ENCODE results near the gene TACR1.

The TACR1 gene

GRCh38 chr2:75047992-75048625 lies 151.2 kb downstream of the TACR1 start:
- DNase-seq, result no peak

GRCh38 chr2:75047189-75047991 lies 151.9 kb downstream of the TACR1 start:
- DNase-seq, result no peak

DNA sequence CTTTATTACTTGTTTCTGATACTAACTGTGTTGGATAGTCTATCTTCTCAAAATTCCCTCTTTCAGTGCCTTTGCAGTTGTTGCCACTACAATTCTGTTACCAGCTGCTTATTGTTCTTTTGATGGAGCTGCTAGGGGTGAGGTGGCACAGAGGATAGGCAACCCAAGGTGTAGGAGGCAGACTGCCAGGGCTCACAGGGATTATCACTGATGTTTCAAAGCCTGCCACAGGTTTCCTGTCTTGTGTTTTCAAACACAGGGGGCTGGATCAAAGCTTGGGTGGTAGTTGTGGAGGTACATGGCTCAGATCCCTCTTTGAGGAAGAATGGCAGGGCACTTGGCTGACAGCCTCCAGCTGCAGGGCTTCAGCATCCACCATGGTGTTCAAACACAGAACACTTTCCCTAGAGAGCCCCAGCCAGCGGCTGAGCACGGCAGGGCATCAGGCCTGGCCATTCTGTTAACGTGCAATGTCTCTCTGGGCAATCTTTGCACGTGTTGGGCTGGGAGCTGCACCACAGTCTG lies 153.7 kb downstream of the TACR1 start:
- DNase-seq, result no peak

DNA sequence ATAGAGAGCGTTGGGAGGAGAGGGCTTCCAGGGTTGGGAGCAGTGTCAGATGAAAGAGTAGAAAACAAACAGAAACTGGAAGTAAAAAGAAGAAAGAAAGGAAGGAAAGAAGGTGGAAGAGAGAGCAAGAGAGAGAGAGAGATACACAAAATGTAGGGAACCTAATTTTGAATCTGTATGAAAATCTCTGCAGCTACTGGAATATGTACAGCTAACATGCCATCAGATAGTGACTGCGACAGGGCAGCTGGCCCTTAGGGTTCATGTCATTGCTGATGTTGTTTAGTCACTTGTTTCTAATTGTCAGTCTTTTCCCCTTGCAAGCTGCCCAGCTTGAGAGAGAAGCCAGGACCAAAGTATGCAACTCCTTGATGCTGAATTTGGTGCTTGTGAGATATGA lies 155.0 kb downstream of the TACR1 start:
- DNase-seq, result no peak

- DNase-seq, result no peak
These were observed 156.5 kb downstream of the TACR1 start for GRCh38 chr2:75042823-75043222.

GRCh38 chr2:75041731-75042600 lies 157.4 kb downstream of the TACR1 start:
- DNase-seq, result no peak

DNA sequence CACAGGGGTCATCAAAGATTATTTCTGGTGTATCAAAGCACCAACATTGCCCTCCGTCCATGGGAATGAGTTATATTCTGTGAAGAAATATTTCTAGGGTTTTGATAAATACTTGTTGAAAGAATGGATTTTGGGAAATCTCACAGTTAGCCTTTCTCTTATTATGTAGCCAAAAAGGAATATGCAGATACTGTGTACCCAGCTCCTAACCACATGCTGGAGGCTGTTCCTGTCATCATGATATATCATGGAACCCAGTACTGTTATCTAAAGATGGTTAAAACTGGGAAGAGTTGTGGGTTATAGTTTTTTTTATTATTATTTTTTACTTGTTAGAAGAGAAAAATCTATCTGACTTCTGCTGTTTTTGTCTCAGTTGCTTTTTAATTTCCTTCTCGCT lies 158.1 kb downstream of the TACR1 start:
- no peak for DNase-seq

DNA sequence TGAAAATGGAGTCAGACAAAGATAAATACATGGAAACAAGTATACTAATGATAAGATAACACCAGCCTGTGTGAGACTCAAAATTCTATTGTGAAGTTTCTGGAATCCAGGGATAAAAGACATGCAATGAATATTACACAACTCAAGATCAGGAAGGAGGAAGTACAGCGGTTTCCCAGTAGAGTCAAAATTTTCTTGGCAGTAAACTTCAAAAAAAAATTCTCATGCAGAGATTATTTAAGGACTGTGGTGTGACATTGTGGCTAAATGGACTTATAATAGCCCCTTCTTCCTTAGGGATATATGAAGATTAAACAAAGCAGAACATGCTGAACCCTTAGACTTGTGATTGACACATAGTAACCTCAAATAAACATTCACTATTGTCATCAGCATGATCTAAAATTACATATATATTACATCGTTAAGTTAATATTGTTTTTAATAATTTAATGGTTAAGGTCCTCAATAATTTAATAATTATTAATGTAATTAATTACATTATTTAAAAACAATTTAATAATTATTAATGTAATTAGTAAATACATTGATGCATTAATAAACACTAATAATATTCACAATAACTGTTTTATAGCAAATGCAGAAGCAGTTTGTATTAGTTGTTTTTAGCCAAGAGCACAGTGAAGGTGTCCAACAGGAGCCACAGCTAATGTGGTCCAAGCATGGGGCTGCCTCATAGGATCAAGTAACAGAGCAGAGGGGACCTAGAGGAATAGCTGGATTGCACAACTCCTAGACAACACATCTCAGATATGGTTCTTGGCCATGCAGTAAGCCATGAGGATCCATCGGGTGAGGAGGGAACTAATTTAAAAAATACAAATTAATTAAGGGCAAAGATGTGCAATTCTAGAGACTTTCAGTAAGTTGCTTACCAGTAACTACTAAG lies 163.6 kb downstream of the TACR1 start:
- DNase-seq, result no peak

GRCh38 chr2:75033516-75033915 lies 165.8 kb downstream of the TACR1 start:
- no peak for DNase-seq

DNA sequence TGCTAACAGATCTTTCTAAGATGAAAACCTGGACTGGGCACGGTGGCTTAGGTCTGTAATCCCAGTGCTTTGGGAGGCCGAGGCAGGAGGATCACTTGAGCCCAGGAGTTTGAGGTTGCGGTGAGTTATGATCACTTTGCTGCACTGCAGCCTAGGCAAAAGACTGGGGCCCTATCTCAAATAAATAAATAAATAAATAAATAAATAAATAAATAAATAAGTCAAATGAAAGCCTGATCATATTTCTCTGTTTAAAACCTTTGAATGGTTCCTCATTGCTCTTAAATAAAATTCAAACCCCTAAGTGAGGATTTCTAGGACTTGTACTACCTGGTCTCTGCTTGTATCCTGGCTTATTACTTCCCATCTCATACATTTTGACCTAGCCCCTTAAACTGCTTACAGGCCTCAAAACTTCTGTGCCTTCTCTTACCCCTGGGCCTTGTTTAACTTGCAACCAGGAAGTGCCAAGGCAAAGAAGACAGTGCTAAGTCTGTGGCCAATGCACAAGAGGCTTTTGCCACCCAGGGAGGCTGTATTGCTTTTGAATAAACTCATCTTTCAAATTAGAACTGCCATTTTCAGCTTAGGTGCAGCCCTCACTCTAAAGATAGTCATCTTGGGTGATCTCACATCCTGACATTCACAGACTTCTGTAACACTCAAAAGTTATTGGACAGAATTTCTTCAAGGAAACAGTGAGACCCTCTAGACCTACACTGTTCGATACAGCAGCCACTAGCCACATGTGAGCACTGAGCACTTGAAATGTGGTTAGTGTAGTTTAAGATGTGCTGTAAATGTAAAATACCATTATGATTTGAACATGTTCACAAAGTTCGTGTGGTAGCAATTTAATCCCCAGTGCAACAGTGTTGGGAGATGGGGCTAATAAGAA lies 167.2 kb downstream of the TACR1 start:
- DNase-seq, result no peak

- no peak for DNase-seq
These were observed 168.1 kb downstream of the TACR1 start for GRCh38 chr2:75031171-75031570.

GRCh38 chr2:75030218-75031009 lies 168.9 kb downstream of the TACR1 start:
- DNase-seq, result no peak

DNA sequence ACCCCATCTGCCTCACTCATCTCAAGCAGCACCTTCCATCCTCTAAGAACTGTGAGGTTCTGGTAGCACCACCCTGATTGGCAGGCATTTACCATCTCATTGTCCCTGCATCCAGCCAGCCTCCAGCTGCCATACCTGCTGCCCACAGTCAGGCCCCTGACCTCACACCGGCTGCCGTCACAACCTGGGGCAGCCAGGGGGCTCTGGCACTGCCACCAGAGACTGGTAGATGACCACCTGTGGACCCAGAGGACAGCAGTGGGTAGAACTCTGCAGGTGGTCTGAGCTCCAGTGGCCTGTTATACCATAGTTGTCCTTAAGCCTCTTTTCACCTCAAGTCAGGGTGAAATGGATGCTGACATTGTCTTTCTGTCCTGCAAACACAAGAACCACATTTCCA lies 171.4 kb downstream of the TACR1 start:
- no peak for DNase-seq

DNA sequence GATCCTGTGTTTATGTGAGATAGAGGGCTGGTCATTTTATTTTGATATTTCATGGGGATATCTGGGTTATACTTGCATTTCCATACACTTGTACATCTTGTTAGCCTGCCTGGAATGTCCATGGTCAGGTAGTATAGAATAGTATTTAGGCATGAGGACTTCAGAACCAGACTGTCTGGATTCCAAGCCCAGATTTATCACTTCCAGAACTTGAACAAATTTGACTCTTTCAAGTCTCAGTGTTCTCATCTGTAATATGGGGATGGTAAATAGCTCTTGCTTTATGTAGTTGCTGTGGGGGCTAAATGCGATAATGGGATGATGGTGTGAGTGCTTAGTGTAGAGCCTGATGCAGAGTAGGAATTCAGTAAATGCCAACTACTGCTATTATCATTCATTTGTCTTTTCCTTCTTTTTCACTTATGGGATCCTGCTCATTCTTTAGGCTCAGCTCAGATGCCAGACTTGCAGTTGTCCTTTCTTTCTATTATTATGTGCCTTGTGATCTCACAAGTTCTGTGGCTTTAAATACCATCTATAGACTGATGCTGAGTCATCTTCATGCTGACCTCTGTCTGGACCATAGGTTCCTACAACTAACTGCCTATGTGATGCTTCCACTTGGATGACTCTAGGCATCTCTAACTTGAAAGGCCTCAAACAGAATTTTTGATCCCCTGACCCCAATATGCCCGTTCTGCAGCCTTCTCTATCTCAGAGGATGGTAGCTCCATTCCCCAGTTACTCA lies 173.5 kb downstream of the TACR1 start:
- DNase-seq, result no peak

DNA sequence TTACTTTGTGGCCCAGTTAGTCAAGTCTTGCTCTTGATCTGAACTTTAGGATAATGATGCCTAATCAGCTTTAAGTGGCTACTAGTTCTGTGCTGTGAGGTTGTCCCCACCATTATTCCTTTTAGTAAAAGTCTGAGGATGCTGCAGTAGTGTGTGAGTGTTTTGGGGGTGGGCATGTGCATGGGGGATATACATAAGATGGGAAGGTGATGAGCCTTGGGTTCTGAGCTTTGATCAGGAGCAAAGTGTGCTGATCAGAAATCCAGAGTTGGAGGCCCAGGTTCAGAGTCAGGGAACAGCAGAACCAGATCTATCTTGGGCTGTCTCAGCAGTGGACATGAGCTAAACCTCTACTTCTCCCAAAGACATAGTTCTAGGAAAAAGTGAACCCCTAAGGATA lies 174.1 kb downstream of the TACR1 start:
- no peak for DNase-seq

- DNase-seq, result no peak
These were observed 175.5 kb downstream of the TACR1 start for GRCh38 chr2:75023666-75024455.

GRCh38 chr2:75022516-75022915 lies 176.8 kb downstream of the TACR1 start:
- DNase-seq, result no peak
